DMS153 (cell line): ENCODE data around the gene ABTB2.
"Not testable (repeated sequence)": the region's sequence is repeated elsewhere in the genome, so short reads cannot be mapped to it uniquely, and the experiment has no call there.

Experiments
- DNase-seq: peaks from one replicate; lab custom pipeline; 2025; lab: John Stamatoyannopoulos, UW

Gene ABTB2

DNA sequence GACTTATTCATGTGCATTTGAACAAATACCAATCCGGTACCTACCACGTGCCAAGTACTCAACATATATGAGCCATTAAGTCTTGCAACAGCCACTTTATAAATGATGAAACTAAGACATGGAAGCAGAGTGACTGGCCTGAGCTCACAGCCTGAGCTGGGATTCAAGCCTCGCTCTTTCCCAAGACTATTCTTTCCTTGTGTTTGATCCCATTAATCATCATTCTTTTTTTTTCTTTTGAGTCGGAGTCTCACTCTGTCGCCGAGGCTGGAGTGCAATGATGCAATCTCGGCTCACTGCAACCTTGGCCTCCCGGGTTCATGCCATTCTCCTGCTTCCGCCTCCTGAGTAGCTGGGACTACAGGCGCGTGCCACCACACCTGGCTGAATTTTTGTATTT, 119.3 kb downstream of the ABTB2 start:
- no peak for DNase-seq

DNA sequence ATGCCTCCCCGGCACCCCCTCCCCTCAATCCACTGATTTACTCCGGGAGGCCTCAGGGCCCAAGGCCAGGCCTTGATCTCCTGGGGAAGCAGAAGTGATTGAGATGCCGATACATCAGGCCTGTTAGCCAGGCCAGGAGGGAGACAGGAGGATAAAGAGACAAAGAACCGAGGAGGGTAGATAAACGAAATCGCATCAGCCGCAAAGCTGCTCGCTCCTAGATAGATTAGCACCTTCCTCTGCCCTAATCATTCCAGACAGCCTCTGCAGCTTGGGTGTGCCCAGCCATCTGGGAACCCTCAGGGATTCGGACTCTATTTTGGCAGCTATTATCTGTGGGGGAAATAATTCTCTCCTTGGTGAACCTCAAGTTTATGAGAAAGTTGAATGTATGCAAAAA, 121.2 kb downstream of the ABTB2 start:
- DNase-seq: no peak

DNA sequence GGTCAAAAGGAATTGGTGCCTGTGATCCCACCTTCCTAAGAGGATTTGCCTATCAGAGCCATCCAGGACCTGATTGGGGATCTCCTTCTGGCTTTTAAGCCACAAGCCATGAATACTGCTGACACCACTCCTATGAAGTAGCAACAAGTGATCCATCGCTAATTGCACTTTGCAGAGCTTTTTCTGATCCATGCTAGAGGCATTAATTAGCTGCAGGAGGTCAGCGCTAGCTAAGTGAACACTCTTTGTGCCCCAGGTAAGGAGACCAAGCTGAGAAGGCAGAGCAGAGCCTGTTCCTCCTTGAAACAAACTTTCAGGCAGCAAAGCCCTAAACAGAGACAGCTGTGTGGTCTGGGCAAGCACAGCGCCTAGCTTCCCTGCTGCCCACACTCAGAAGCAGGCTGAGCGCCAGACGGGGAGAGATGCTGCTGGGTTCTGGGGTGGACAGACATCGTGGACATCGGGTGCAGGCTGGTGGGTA, 122.2 kb downstream of the ABTB2 start:
- DNase-seq: no peak

DNA sequence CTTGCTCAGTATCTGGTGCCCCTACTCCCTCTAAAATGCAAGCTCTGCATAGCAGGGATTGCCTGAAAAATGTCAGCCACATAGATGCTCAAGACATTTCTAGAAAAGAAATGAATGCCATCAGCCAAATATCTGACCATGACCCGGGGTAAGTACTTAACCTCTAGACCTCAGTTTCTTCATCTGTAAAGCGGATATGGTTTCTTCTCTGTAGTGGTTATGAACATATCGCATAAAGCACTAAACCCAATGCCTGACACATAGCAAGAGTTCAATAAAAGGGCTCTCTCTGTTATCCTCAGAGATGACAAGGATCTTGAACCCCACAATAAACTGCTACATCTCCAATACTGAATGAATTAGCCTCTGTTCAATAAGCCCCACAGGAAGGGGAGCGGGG, 122.6 kb downstream of the ABTB2 start:
- DNase-seq: no peak

DNA sequence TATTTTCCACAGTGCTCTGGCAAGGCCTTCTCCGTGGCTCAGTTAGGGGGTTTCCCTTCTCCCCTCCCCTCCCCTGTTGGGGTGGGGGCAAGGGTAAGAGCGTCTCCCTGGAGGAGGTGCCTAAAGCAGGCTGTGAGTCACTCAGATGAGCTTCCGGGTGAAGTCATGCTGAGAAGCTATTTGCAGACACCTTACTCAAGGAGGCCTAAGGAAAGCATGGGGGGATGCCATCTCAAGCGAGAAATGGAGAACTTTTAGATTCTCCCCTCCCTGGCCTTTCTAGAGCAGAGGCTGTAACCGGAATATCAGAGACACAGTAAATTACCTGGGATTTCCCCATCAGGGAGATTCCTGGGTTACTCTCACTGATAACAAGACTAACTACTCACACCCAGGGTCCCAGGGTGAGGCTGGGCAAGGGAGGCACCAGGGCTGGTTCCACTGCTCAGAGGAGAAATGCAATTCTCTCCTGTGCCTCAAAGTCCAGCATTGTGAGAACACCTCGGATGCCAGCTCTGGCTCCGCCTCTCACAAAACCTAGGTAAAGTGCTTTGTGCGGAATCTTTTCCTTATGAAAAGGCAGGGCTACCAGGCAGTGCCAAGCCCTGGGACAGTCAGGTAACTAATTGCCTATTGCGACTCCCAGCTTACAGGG, 123.6 kb downstream of the ABTB2 start:
- no peak for DNase-seq

DNA sequence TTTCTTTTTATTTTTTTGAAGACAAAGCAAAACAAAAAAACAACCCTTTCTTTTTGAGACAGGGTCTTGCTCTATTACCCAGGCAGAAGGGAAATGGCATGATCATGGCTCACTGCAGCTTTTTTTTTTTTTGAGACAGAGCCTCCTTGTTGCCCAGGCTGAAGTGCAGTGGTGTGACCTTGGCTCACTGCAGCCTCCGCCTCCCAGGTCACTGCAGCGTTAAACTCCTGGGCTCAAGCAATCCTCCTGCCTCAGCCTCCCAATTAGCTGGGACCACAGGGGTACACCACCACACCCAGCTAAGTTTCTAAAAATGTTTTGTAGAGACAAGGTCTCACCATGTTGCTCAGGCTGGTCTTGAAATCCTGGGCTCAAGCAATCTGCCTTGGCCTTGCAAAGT, 124.6 kb downstream of the ABTB2 start:
- DNase-seq: no peak

DNA sequence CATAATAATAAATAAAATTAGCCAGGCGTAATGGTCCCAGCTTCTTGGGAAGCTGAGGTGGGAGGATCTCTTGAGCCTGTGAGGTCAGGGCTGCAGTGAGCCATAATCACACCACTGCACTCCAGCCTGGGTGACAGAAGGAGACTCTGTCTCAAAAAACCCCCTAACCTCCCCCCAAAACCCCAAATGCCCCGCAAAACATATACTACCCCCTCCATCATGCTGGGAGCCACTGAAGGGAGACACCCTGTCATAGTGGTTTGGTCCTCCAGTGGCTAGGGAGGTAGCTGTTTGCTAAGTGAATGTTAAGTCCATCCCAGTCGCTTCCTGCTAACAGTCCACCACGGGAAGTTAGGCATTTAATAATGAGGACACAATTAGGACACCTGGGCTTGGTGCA, 125.0 kb downstream of the ABTB2 start:
- no peak for DNase-seq

DNA sequence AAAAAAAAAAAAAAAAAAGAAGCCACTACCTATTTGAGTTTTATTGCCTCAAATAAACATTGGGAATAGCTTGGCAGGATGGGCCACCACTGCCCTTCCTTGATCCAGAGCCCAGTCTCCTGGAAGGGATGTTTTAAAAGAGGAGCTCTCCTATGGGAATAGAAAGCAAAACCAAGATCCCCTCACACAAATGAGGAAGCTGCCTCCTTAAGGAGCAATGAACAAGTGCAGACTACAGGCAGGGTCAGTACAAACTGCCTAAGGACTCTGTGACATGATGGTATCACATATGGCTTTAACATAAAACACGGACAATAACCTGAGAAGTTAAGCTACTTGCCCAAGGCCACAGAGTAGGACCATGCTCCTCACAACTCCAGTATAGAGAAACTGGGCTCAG, 131.6 kb downstream of the ABTB2 start:
- no peak for DNase-seq

DNA sequence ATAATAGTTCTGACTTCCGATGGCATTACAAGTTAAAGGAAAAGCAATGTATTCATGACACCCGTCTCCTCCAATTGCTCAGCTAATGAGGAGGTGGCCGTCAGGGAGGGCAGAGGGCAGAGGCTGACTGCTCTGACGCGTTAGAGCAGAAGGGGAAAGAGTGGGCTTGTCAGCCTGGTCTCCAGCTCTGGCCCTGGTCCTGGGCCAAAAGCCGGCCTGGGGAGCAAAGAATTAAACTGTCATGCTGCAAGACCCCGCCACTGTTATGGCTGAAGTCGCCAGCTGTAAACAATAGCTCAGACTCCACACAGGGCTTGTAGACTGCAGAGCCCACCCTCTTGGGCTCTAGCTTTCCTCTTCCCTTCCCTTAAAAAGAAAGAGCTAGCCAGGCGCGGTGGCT, 132.7 kb downstream of the ABTB2 start:
- DNase-seq: no peak

DNA sequence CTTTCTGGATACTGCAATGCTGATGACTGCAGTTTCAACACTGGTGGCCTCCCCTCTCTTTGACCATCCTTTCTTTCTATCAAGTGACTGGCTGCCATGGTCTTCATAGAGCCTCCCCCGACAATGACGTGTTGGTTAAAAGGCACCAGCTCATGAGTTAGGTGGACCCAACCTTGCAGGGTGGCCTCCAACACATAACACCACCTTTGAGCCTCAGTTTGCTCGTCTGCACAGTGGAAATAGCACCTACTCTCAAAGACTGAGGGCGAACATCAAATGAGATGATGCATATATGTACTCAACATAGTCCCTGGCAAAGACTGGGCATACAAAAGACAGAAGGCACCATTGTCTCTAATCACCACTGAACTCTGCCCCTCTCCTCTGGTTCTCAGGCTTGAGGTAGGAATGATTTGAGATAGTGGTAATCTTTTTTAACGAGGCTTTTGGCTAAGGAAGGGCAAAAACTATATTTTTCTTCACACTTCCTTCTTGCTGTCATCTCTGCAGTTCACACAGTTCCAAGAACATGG, 133.3 kb downstream of the ABTB2 start:
- no peak for DNase-seq

DNA sequence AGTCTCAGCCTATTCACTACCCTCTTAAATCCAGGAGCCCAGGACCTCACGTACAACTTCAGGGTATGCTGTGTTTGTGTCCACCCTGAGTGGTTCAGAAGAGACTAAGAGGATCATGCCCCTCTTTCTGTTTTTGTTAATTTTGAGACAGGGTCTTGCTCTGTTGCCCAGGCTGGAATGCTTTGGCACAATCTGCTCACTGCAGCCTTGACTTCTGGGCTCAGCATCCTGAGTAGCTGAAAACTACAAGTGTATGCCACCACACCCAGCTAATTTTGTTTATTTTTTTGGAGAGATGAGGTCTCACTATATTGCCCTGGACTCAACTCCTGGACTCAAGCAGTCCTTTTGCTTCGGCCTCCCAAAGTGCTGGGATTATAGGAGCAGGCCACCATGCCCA, 133.9 kb downstream of the ABTB2 start:
- no peak for DNase-seq

DNA sequence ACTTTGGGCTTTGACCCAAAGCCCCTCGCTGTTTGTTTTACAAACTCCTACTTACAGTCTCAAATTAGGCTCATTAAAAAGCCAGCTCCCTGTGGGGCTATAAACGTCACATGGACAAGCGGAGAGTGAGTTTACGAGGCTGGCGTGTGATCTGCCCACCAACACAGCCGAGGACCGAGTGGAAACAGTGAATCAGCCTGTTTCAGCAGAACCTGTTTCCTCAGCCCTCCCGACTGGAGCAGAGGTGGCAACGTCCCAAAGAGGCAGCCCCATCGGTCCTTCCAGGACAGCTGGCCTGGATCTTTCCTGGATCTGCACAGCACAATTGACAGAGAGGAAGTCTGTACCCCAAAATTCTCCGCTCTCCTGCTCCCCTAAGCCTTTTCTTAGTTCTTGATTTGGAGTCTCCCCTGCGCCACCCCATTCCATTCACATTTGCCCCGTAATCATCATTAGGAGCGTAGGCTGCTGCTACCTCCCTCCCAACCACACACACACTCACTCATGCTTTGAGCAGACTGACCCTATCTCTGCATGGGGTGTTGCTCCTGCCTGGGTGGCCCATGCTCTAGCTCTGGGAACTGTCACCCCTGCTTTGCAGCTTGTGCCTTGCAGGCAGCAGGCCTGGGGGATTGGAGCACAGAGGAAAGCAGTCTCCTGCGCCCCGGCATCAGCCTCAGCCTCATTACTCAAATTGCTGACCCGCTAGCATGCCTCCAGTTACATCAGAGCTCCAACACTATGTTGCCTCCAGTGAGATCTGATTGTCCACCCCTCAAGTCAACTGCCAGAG, 134.6 kb downstream of the ABTB2 start:
- no peak for DNase-seq

DNA sequence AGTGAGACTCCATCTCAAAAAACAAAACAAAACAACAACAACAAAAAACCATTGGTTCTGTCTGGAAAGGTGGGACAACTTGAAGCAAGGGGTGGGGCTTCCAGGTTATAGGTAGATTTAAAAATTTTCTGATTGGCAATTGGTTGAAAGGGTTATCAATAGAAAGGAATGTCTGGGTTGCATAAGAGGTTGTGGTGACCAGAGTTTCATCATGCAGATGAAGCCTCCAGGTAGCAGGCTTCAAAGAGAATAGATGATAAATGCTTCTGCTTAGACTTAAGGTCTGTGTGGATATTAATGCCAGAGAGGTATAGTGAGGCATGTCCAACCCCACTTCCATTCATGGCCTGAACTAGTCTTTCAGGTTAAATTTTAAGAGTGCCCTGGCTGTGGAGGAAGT, 135.8 kb downstream of the ABTB2 start:
- no peak for DNase-seq

DNA sequence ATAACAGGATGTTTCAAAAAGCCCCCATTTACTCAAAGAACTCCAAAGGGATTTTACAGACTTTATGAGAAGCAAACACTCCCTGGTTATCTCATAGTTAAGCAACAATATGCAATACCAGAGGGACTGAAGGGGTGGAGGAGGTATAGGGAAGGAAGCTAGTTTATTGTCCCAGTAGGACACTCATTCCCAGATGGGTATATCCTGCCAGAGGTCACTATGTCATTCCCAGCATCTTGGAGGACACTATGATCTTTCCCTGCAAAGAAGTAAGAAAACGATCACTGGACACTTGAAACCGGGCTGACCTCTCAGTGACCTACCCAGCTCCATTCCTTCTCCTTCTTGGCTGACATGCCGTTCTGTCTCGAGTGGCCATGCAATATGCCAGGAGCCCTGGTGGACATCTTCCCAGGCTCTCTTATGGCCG, 137.9 kb downstream of the ABTB2 start:
- no peak for DNase-seq

DNA sequence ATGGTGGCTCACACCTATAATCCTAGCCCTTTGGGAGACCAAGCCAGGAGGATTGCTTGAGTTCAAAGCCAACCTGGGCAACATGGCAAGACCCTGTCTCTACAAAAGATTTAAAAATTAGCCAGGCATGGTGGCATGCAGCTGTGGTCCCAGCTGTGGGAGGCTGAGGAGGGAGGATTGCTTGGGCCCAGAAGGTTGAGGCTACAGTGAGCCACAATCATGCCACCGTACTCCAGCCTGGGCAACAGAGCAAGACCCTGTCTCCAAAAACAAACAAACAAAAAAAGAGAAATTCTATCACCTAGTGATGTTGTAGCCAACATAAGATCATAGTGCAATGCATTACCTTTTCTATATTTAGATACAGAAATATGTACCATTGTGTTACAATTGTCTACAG, 138.5 kb downstream of the ABTB2 start:
- DNase-seq: no peak

DNA sequence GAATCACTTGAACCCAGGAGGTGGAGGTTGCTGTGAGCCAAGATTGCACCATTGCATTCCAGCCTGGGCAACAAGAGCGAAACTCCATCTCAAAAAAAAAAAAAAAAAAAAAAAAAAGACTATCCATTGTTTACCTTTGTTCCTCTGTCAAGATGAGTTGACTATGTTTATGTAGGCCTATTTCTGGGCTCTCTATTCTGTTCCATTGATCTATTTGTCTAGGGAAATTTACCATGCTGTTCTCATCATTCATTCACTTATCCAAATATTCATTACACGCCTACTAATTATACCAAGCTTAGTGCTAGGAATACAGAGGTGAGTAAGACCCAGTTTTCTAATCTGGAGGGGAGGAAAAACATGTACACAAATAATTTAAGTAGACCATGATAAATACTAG, 139.1 kb downstream of the ABTB2 start:
- not testable (repeated sequence) for DNase-seq

DNA sequence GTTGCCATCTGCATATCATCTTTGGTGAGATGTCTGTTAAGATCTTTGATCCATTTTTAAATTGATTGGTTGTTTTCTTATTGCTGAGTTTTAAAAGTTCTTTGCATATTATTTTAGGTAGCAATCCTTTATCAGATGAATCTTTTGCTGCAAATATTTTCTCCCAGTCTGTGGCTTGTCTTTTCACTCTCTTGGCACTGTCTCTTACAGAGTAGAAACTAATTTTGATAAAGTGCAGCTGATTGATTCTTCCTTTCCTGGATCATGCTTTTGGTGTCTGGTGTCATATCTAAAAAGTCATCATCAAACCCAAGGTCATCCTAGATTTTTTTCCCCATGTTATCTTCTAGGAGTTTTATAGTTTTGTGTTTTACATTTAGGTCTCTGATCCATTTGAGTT, 139.7 kb downstream of the ABTB2 start:
- no peak for DNase-seq

DNA sequence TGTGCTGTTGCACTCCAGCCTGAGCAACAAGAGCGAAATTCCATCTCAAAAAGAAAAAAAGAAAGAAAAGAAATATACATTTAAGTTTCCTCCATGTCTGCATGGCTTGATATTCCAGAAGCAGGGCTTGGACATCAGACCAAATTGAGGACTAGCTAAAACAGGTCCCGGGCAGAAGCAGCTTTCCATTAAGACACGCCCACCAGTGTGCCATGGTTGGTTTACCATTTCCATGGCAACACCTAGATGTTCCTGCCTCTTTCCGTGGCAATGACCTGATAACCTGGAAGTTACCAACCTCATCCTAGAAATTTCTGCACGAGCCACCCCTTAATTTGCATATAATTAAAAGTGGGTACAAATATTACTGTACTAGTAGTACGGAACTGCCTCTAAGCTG, 141.1 kb downstream of the ABTB2 start:
- no peak for DNase-seq

DNA sequence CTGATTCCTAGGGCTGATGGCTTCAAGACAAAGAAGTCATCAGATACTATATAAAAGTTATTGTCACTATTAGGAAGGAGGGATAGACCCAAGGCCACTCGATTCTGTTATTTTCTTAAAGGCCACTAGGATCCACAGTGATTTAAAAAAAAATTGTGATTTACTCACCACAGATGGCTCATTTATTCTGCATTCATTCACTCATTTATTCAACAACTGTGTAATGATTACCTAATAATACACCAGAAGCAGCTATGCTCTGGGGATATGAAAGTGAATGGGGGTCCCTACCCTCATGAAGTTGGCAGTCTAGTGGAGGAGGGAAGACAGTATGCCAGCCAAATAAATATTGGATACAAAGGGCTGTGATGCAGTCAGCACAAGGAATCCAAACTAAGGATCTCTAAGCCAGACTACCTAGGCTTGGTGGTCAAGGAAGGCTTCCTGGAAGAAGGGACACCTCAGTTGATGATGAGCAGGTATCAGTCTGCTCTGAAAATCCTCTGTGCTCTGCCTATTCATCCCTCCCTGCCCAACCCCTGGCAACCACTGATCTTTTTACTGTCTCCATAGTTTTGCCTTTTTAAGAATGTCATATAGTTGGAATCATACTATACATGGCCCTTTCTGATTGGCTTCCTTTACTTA, 141.9 kb downstream of the ABTB2 start:
- DNase-seq: no peak

DNA sequence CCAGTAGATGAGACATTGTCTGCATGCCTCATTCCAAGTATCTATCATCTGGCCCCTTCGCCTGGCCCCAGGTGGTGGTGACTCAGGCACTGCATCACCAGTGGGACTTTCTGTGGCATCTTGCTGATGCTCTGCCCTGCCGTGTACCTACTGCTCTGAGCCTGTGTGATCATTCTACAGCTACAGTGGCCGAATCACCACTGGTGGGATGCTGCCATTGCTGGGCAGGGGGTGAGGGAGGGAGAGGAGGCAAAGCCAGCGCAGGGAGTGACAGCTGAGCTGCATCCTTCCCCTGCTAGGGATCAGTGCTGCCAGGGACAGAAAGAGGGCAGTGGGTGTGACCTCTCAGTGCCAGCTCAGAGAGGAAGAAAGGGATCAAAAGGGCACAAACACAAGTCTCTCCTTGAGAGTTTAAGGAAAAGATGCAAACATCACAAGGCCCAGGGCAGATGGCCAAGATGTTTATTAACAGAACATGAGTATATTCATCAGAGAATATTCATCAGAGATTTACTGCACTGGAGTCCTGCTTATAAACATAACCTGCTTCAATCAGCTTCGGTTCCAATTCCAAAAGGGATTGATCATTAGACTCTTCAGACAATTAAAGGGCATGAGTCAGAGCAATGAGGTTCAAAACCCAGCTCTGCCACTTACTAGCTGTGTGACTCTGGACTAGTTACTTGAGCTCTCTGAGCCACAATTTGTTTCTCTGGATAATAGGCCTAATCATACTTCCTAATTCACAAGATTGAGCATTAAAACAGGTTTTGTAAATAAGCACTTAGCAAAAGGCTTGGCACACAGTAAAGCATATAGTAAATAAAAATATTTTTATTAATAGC, 142.6 kb downstream of the ABTB2 start:
- no peak for DNase-seq

DNA sequence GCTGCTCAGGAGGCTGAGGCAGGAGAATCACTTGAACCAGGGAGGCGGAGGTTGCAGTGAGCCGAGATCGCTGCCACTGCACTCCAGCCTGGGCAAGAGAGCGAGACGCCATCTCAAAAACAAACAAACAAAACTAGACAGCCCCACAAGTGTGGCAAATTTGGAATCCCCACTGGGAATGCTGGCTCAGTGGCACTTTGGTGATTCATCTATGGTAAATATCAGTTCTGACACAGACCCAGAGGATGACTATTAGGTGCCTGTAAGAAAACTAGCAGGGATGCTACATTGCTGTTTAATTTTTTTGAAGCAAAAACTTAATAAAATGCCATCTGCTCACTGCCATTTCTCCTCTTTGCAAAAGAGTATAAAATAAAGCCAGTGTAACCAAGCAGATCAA, 144.4 kb downstream of the ABTB2 start:
- DNase-seq: no peak

DNA sequence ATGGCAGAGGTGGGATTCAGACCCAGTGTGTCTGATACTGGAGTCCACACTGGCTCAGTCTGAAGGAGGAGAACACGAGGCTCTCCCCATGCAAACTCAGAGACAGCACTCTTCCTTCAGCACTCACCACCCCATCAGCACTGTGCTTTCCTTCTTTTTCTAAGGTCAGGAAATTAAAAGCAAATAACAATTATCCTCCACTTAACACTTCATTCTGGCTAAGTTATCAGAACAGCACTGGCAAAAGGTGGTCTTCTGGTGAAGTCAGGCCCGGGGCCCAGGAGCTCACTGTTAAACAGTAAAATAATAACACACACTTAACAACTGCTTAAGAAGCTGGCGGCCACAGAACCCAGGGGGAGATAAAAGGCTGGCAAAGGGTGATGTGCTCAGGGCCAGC, 145.2 kb downstream of the ABTB2 start:
- no peak for DNase-seq
